Suprapubic skin (tissue), 4 donors: ENCODE data around the gene AP1G2. TPM values are rescaled to one million over a fixed set of nuclear protein-coding genes. Genes with fewer than 3 reads are reported as not detected.

Experiments
- DNase-seq, 2 donors: peaks; one replicate each; pipeline ENCODE4 v3.0.0-alpha.2; 2019; ENCODE audit warnings: low spot score in 2 of 2
- H3K27ac ChIP-seq: fragments of 200-600 bp; sonication (generic); one replicate; pipeline ENCODE4 v1.5.1; 2019
- H3K27me3 ChIP-seq: fragments of 200-600 bp; sonication (generic); one replicate; pipeline ENCODE4 v1.5.1; 2019
- H3K36me3 ChIP-seq: fragments of 200-600 bp; sonication (generic); one replicate; pipeline ENCODE4 v1.5.1; 2019
- H3K4me1 ChIP-seq: fragments of 200-600 bp; sonication (generic); one replicate; pipeline ENCODE4 v1.5.1; 2019
- H3K4me3 ChIP-seq: fragments of 200-600 bp; sonication (generic); one replicate; pipeline ENCODE4 v1.5.1; 2019; ENCODE audit warnings: mild to moderate bottlenecking
- H3K9me3 ChIP-seq: fragments of 200-600 bp; sonication (generic); one replicate; pipeline ENCODE4 v1.5.1; 2019
- CTCF ChIP-seq, 2 donors: fragments of 200-600 bp in 1 of 2; fragments of 450-650 bp in 1 of 2; sonication (generic) in 1 of 2; IDR thresholded peaks; one replicate each; pipeline ENCODE4 v1.5.1; 2016 to 2019; ENCODE audit warnings: antibody characterized with exemption in 2 of 2, mild to moderate bottlenecking in 1 of 2, moderate library complexity in 1 of 2
- EP300 ChIP-seq: sonication (generic); formaldehyde crosslinking; IDR thresholded peaks from one replicate; pipeline ENCODE4 v1.6.1; 2017; ENCODE audit warnings: antibody characterized with exemption
- POLR2A ChIP-seq, 2 donors: fragments of 450-650 bp; IDR thresholded peaks; one replicate each; pipeline ENCODE4 v1.6.1; 2017; ENCODE audit warnings: antibody characterized with exemption in 2 of 2, mild to moderate bottlenecking in 2 of 2, moderate library complexity in 2 of 2
- POLR2AphosphoS5 ChIP-seq, 3 donors: sonication (generic); formaldehyde crosslinking; IDR thresholded peaks; one replicate each; pipeline ENCODE4 v1.6.1; 2017; ENCODE audit warnings: antibody characterized with exemption in 3 of 3
- WGBS: methylation state at CpG from one replicate; pipeline ENCODE4 v1.1.5; 2018; 5-methylcytosine and 5-hydroxymethylcytosine counted together
- total RNA-seq, 4 donors: library from RNA; depleted of rRNA; stranded (reverse); fragments of >200 nt; gene quantifications; one replicate each; pipeline ENCODE4 v1.1.0, GENCODE V29; 2016

The AP1G2 gene
- total RNA-seq, 4 donors from 2014 or later = 117 to 415 (median 150) TPM

- Histone ChIP-seq H3K36me3 (peaks cover 5% of the 10 kb centered on the region), H3K4me1 (no peaks in the 10 kb centered on the region), H3K27ac (no peak overlapping the region), H3K9me3 (no peaks in the 10 kb centered on the region), H3K27me3 (no peaks in the 10 kb centered on the region), H3K4me3 (no peak overlapping the region)
- 86% methylated on average over 9 of the region's 9 CpGs for WGBS
- no peak for TF ChIP-seq CTCF (IDR thresholded peaks at IDR 0.05)
- no peak for TF ChIP-seq POLR2A (IDR thresholded peaks at IDR 0.05)
- TF ChIP-seq POLR2AphosphoS5 (IDR thresholded peaks at IDR 0.05) = no peak
- no peak for TF ChIP-seq EP300
- no peak for DNase-seq
These were observed 44.9 kb downstream of the AP1G2 start for GRCh38 chr14:23522643-23523198.

GRCh38 chr14:23521785-23522640 is 45.6 kb downstream of the AP1G2 start:
- H3K27me3 ChIP-seq = no peaks in the 10 kb centered on the region
- WGBS = 79% methylated on average over 9 of the region's 20 CpGs
- H3K4me1 ChIP-seq = no peaks in the 10 kb centered on the region
- TF ChIP-seq POLR2AphosphoS5 (IDR thresholded peaks at IDR 0.05) (no peak), POLR2A (IDR thresholded peaks at IDR 0.05) (no peak), EP300 (no peak), CTCF (IDR thresholded peaks at IDR 0.05) (no peak)
- H3K27ac ChIP-seq = no peak overlapping the region
- no peak overlapping the region for H3K4me3 ChIP-seq
- H3K9me3 ChIP-seq = no peaks in the 10 kb centered on the region
- peaks cover 5% of the 10 kb centered on the region for H3K36me3 ChIP-seq
- DNase-seq = no peak

DNA sequence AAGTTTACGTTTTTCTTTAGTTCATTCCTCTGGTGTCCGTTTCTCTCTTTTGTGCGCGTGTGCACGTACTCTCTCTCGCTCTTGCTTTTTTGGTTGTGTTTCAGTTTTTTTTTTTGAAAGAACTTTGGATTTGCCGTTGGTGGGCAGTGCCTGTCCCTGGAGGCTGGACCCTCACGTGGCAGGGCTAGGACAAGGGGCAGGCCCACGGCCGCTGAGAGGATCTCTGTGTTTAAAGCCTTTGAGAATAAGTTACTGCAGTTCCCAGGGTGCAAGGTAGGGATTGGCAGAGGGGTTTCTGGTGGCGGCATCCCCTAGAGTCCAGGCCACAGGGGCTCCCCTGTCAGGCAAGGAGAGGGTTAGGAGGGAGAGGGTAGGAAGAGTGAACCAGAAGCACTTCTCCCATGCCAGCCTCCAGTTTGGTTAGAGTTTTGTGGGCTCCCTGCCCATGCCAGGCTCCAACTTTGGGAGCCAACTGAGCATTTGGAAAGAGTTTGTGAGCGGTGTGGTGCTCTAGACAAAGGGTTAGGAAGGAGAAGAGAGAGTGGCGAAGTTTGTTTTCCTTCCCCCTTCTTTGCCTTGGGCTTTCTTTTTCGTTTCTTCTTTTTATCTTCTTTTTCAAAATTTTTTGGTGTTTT is 46.6 kb downstream of the AP1G2 start:
- Histone ChIP-seq H3K4me1 (no peaks in the 10 kb centered on the region), H3K9me3 (no peaks in the 10 kb centered on the region), H3K4me3 (no peak overlapping the region), H3K27me3 (no peaks in the 10 kb centered on the region), H3K36me3 (peaks cover 1% of the 10 kb centered on the region), H3K27ac (no peak overlapping the region)
- TF ChIP-seq CTCF (IDR thresholded peaks at IDR 0.05) (no peak), EP300 (no peak), POLR2AphosphoS5 (IDR thresholded peaks at IDR 0.05) (no peak), POLR2A (IDR thresholded peaks at IDR 0.05) (no peak)
- no peak for DNase-seq
- WGBS = 83% methylated on average over 14 of the region's 14 CpGs

GRCh38 chr14:23518709-23519108 is 48.9 kb downstream of the AP1G2 start:
- H3K9me3 ChIP-seq = no peaks in the 10 kb centered on the region
- H3K36me3 ChIP-seq = no peaks in the 10 kb centered on the region
- WGBS = 84% methylated on average over 3 of the region's 4 CpGs
- H3K4me3 ChIP-seq = no peak overlapping the region
- peaks cover 10% of the 10 kb centered on the region for H3K4me1 ChIP-seq
- TF ChIP-seq POLR2A (IDR thresholded peaks at IDR 0.05) = no peak
- TF ChIP-seq EP300 = no peak
- TF ChIP-seq CTCF (IDR thresholded peaks at IDR 0.05) = no peak
- no peak for TF ChIP-seq POLR2AphosphoS5 (IDR thresholded peaks at IDR 0.05)
- no peak overlapping the region for H3K27ac ChIP-seq
- DNase-seq = no peak
- no peaks in the 10 kb centered on the region for H3K27me3 ChIP-seq
